HEK293T (cell line): ENCODE measurements around the gene QRFP.

Experiments used
- ARNT ChIP-seq: fragments of 450-650 bp; IDR thresholded peaks from 2 replicates; pipeline ENCODE4 v1.6.1; 2017; ENCODE audit warnings: mild to moderate bottlenecking
- HDGF ChIP-seq: fragments of 450-650 bp; IDR thresholded peaks from 2 replicates; pipeline ENCODE4 v1.6.1; 2017; ENCODE audit warnings: antibody characterized with exemption, borderline replicate concordance
- LEF1 ChIP-seq: fragments of 450-650 bp; IDR thresholded peaks from 2 replicates; pipeline ENCODE4 v1.6.1; 2017; ENCODE audit warnings: mild to moderate bottlenecking, borderline replicate concordance
- SP1 ChIP-seq: fragments of 450-650 bp; IDR thresholded peaks from 2 replicates; pipeline ENCODE4 v1.6.1; 2017
- ZNF384 ChIP-seq: fragments of 450-650 bp; IDR thresholded peaks from 2 replicates; pipeline ENCODE4 v1.6.1; 2016

GRCh38 chr9:130869250-130869649, 27.4 kb downstream of the QRFP start:
- TF ChIP-seq ARNT: no peak
- no peak for TF ChIP-seq LEF1
- no peak for TF ChIP-seq SP1
- no peak for TF ChIP-seq HDGF
- no peak for TF ChIP-seq ZNF384
